Stomach (tissue), 9 donors: ENCODE data around the gene WDR37. TPM values are rescaled to one million over a fixed set of nuclear protein-coding genes. Genes with fewer than 3 reads are reported as not detected.

Source experiments
- DNase-seq, 2 donors: peaks; one replicate each; pipeline versions ENCODE4 v3.0.0 to v3.0.0-alpha.2; 2013 to 2019
- H3K27ac ChIP-seq, 5 donors: fragments of 200-600 bp in 4 of 5; sonication (generic) in 4 of 5; one replicate each; pipeline ENCODE4 v1.5.1; 2013 to 2019; ENCODE audit warnings: mild to moderate bottlenecking in 1 of 5, moderate library complexity in 1 of 5
- H3K27me3 ChIP-seq, 3 donors: fragments of 200-600 bp; sonication (generic); one replicate each; pipeline ENCODE4 v1.5.1; 2017 to 2019; ENCODE audit warnings: mixed run types in 1 of 3
- H3K36me3 ChIP-seq, 4 donors: fragments of 200-600 bp; sonication (generic); 1 replicate in 3 of 4; 2 replicates in 1 of 4; pipeline ENCODE4 v1.5.1; 2016 to 2019
- H3K4me1 ChIP-seq, 4 donors: fragments of 200-600 bp; sonication (generic); one replicate each; pipeline ENCODE4 v1.5.1; 2016 to 2019
- H3K4me3 ChIP-seq, 4 donors: fragments of 200-600 bp; sonication (generic) in 3 of 4; one replicate each; pipeline ENCODE4 v1.5.1; 2016 to 2019; ENCODE audit warnings: mild to moderate bottlenecking in 1 of 4
- H3K9me3 ChIP-seq, 4 donors: fragments of 200-600 bp; sonication (generic); one replicate each; pipeline ENCODE4 v1.5.1; 2016 to 2019
- CTCF ChIP-seq, 7 experiments: fragments of 450-650 bp in 4 of 7; fragments of 200-600 bp in 3 of 7; sonication (generic) in 3 of 7; IDR thresholded peaks; one replicate each; pipeline ENCODE4 v1.5.1; 2016 to 2019; ENCODE audit warnings: antibody characterized with exemption in 7 of 7, control low read depth in 2 of 7, mild to moderate bottlenecking in 1 of 7
- EP300 ChIP-seq: sonication (generic); formaldehyde crosslinking; IDR thresholded peaks from one replicate; pipeline ENCODE4 v1.6.1; 2017; ENCODE audit warnings: antibody characterized with exemption
- POLR2A ChIP-seq, 4 donors: fragments of 450-650 bp; IDR thresholded peaks; one replicate each; pipeline ENCODE4 v1.6.1; 2016; ENCODE audit warnings: antibody characterized with exemption in 4 of 4, control low read depth in 2 of 4, mild to moderate bottlenecking in 1 of 4, moderate library complexity in 1 of 4
- POLR2AphosphoS5 ChIP-seq, 3 donors: sonication (generic); formaldehyde crosslinking; IDR thresholded peaks; one replicate each; pipeline ENCODE4 v1.6.1; 2016; ENCODE audit warnings: antibody characterized with exemption in 3 of 3
- whole genome bisulfite sequencing, 5 donors: extraction: QIAGEN DNeasy Blood & Tissue Kit in 3 of 5; methylation state at CpG; one replicate each; pipeline versions ENCODE4 v1.1.5 to v1.1.7; 2013 to 2018; 5-methylcytosine and 5-hydroxymethylcytosine counted together
- intact Hi-C: fragments of 100-400 bp; cut with DNase I; formaldehyde crosslinking; loops from one replicate; pipeline ENCODE4 v1.15.1; 2023; ENCODE audit warnings: low total_unique reads
- polyA plus RNA-seq, 3 donors: library from polyadenylated mRNA; stranded (reverse); fragments of 200-250 nt; gene quantifications; one replicate each; pipeline ENCODE4 v1.2.3, GENCODE V29; 2013
- total RNA-seq, 5 donors: library from RNA; depleted of rRNA; stranded (reverse); fragments of >200 nt; gene quantifications; one replicate each; pipeline versions ENCODE4 v1.1.0 to v1.2.3, GENCODE V29; 2014 to 2016
- donor health status: healthy with polysubstance abuse.
- donor health status: Bipolar disorder and iron deficiency.
- donor health status: healthy.

WDR37 gene
- total and polyA plus RNA-seq, 8 donors: 5.3 to 165 (median 12.6) TPM

DNA sequence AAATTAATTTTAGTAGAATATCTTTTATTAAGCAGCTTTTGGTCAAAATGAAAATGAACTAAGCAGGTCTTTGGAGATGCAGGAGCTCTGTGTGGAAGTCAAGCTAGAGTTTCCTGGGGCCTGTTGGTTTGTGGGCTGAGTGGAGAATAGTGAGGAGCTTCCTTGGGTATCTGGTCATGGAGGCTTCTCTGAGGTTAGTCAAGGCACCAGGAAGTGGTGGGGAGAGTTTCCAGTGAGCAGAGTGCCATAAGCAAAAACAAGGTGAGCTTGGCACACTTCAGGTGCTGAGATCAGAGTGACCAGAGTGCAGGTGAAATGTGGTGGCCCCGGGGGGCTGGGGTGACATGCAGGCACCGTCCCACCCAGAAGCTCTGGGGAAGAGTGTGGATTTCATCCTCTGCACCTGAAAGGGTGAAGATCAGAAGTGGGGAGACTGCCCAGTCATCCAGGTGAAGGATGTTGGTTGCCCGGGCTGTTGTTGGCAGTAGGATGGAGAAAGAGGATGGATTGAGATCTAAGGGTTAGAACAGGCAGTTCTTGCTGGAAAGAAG lies 77.4 kb downstream of the WDR37 start:
- Histone ChIP-seq H3K9me3 (peaks cover 0 to 12% (median 10%) of the 10 kb centered on the region in 4 donors), H3K36me3 (peaks cover 26 to 41% (median 38%) of the 10 kb centered on the region in 4 donors), H3K4me1 (no peaks in the 10 kb centered on the region), H3K27ac (no peak overlapping the region), H3K4me3 (no peak overlapping the region), H3K27me3 (no peaks in the 10 kb centered on the region)
- TF ChIP-seq EP300: no peak
- TF ChIP-seq CTCF (IDR thresholded peaks at IDR 0.05): no peak
- no peak for TF ChIP-seq POLR2AphosphoS5 (IDR thresholded peaks at IDR 0.05)
- no peak for TF ChIP-seq POLR2A (IDR thresholded peaks at IDR 0.05)
- WGBS, 5 donors: 91 to 96% (median 94%) methylated on average over 3 of the region's 3 CpGs
- intact Hi-C loops: no loop called here
- no peak for DNase-seq

GRCh38 chr10:1134156-1134555 lies 78.0 kb downstream of the WDR37 start:
- DNase-seq: no peak
- Histone ChIP-seq H3K9me3 (peaks cover 0 to 13% (median 11%) of the 10 kb centered on the region in 4 donors), H3K27me3 (no peaks in the 10 kb centered on the region), H3K4me1 (no peaks in the 10 kb centered on the region), H3K27ac (no peak overlapping the region), H3K36me3 (peaks cover 23 to 35% (median 32%) of the 10 kb centered on the region in 4 donors), H3K4me3 (no peak overlapping the region)
- 52 to 77% (median 60%) methylated on average over 2 of the region's 2 CpGs for WGBS, 5 donors
- TF ChIP-seq POLR2A (IDR thresholded peaks at IDR 0.05) (no peak), POLR2AphosphoS5 (IDR thresholded peaks at IDR 0.05) (no peak), CTCF (IDR thresholded peaks at IDR 0.05) (no peak), EP300 (no peak)
- intact Hi-C loops: no loop called here

DNA sequence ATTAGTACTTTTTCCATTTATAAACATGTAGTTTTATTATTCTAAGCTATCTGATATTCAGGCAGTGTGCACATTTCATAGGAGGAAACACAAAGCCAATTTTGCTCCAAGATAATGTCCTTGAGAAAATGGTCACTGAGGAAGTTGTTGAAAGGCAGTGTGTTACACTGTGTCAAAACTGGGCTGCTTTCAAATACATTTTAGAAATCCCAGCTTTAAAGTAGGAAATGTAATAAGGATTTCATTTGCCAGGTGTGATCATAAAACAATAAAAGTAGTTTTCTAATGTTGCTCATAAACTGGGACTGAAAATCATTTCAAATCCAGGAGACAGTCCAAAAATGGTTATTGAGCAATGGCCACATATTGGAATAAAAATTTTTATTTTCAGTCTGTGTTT lies 80.1 kb downstream of the WDR37 start:
- Histone ChIP-seq H3K4me3 (no peak overlapping the region), H3K27ac (no peak overlapping the region), H3K36me3 (peaks cover 2 to 14% (median 11%) of the 10 kb centered on the region in 4 donors), H3K27me3 (no peaks in the 10 kb centered on the region), H3K4me1 (no peaks in the 10 kb centered on the region), H3K9me3 (peaks cover 0 to 13% (median 11%) of the 10 kb centered on the region in 4 donors)
- DNase-seq: no peak
- TF ChIP-seq CTCF (IDR thresholded peaks at IDR 0.05): no peak
- TF ChIP-seq EP300: no peak
- TF ChIP-seq POLR2AphosphoS5 (IDR thresholded peaks at IDR 0.05): no peak
- TF ChIP-seq POLR2A (IDR thresholded peaks at IDR 0.05): no peak
- intact Hi-C loops: no loop called here

DNA sequence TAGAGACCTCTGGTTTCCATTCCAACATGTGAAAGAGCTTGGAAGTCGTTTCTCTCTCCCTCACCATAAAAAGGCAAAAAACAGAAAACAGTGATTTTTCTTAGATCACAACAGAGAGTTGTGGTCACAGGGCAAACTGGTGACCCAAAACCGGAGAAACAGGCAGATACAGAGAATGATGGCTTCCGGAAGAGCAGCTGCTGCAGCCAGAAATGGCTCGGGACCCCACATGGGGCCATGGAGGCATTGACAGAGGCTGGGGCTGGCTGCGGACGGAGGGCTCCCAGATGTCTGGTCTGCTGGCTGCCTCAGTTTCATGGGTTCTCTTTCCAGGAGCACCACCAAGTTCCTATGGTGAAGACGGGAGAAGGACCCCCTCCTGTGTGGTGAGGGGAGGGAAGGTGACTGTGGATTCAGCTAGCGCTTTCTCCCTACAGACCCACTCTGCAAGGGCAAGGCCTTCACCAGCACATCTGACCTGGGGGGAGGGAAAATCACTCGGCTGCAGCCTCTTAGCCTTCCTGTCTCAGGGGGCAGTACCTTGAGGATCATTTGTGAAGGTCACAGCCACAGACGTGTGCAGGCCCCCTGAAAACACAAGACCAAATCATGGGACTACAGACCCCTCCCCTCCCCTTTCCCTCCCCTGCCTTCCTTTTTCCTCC lies 81.4 kb downstream of the WDR37 start:
- TF ChIP-seq POLR2A (IDR thresholded peaks at IDR 0.05) (no peak), EP300 (no peak), POLR2AphosphoS5 (IDR thresholded peaks at IDR 0.05) (no peak), CTCF (IDR thresholded peaks at IDR 0.05) (no peak)
- Histone ChIP-seq H3K27me3 (no peaks in the 10 kb centered on the region), H3K9me3 (peaks cover 0 to 13% (median 11%) of the 10 kb centered on the region in 4 donors), H3K4me1 (no peaks in the 10 kb centered on the region), H3K27ac (no peak overlapping the region), H3K4me3 (no peak overlapping the region), H3K36me3 (peaks cover 0 to 3% (median under 1%) of the 10 kb centered on the region in 4 donors)
- WGBS, 5 donors: 83 to 94% (median 88%) methylated on average over 10 of the region's 10 CpGs
- DNase-seq: no peak
- intact Hi-C loops: no loop called here
